HG03060 (cell line): ENCODE results near the gene PKN3.

Experiments
- ATAC-seq: cut with Tn5 transposase; IDR thresholded peaks from one replicate; pipeline ENCODE4 v1.9.1; 2021; ENCODE audit warnings: low read depth, moderate number of reproducible peaks; ENCODE audit not compliant: unreplicated experiment

PKN3 gene

GRCh38 chr9:128733256-128733655 is 31.0 kb downstream of the PKN3 start:
- no peak for ATAC-seq

- ATAC-seq: no peak
Measured at GRCh38 chr9:128735373-128735772, 33.1 kb downstream of the PKN3 start.

DNA sequence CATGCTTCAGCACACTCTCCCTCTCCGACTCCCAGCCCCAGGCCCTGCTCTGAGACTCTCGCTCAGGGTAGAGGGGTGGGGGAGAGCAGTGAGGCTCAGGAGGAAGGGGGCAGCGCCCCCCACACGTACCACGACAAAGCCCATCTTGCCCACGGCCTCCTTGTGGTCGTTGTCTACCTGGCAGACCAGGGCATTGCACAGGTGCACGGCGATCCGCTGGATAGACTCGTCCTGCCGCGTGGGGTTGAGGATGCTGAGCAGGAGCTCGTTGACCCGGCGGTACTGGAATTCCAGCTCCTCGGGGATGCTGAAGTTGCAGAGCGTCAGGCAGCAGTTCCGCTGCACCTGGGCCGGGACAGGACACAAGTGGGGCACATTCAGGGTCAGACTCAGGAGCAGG is 40.1 kb downstream of the PKN3 start:
- no peak for ATAC-seq

DNA sequence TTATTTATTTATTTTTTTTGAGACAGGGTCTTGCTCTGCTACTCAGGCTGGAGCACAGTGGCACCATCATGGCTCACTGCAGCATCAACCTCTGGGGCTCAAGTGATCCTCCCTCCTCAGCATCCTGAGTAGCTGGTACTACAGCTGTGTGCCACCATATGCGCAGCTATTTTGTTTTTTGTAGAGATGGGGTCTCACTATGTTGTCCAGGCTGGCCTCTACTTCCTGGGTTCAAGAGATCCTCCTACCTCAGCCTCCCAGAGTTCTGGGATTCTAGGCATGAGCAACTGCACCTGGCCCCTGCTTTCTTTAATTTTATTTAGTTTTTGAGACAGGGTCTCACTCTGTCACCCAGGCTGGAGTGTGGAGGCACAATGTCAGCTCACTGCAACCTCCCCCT is 41.1 kb downstream of the PKN3 start:
- ATAC-seq: no peak

- ATAC-seq: no peak
Measured at GRCh38 chr9:128747241-128747640, 44.9 kb downstream of the PKN3 start.

GRCh38 chr9:128750926-128751595 is 48.8 kb downstream of the PKN3 start:
- no peak for ATAC-seq

GRCh38 chr9:128753627-128754026 is 51.3 kb downstream of the PKN3 start:
- ATAC-seq: no peak

DNA sequence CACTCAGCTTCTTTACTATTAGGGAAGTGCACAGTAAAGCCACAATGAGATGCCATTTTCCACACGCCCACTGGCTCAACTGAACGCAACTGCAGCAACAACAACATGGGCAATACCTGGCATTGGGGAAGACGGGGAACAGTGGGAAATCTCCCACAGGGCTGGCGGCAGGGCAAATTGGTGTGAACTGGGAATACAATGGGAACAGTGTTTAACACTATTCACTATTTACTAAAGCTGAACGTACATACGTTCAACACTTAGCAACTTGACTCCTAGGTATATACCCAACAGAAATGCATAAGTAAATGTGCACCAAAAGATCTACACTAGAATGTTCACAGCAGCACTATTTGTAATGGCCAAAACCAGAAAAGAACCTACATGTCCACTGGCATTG is 55.3 kb downstream of the PKN3 start:
- no peak for ATAC-seq

- no peak for ATAC-seq
Measured at GRCh38 chr9:128762671-128763449, 60.6 kb downstream of the PKN3 start.

GRCh38 chr9:128764361-128764760 is 62.1 kb downstream of the PKN3 start:
- ATAC-seq: no peak

DNA sequence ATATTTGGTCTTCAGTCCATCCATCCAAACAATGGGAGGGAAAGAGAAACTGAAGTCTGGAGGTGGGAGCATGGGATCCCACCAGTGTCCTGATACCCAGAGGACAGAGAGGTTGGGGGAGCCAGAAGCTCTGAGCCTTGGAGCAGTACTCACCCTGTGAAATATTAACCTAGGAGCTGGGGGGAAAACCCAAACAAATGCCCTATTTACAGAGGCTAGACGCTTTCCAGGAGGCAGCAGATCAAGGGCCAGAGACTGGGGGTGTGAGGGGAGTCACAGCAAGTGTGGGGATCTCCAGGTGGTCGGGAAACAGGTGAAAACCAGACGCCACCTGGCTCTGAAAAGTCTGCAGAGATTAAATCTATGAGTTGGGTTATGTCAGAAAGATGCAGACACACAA is 63.2 kb downstream of the PKN3 start:
- no peak for ATAC-seq

DNA sequence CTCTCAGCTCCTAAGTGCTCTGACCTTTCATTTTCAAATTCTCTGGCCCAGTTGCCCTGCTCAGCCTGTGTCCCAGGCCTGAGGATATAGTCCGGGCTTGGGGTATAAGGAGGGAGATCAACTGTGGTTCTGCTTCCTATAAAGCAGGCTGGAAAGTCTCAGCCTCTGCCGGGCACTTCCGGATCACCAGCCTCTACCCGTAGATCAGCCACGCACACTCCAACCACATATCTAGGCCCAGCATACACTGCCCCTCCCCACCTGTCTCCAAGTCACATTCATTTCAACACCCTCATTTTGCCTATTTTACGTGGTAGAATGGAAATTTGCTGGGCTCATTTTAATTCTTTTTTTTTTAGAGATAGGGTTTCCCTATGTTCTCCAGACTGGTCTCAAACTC is 66.3 kb downstream of the PKN3 start:
- ATAC-seq: no peak
